Fibroblast of lung (primary cell): ENCODE results near the gene TOR1AIP2. TPM values are rescaled to one million over a fixed set of nuclear protein-coding genes. Genes with fewer than 3 reads are reported as not detected.

ENCODE experiments used
- DNase-seq, 2 donors: peaks; one replicate each; pipeline versions ENCODE4 v3.0.0 to v3.0.0-alpha.2; 2010; ENCODE audit warnings: low read depth in 2 of 2
- H2AFZ ChIP-seq: 2 replicates; pipeline ENCODE4 v1.5.1; 2012; ENCODE audit warnings: low read length, control low read depth, inconsistent platforms
- H3K27ac ChIP-seq: 2 replicates; pipeline ENCODE4 v1.5.1; 2011; ENCODE audit warnings: low read length, control low read depth; ENCODE audit not compliant: insufficient read depth
- H3K27me3 ChIP-seq: 2 replicates; pipeline ENCODE4 v1.5.1; 2011; ENCODE audit warnings: mild to moderate bottlenecking, low read length; ENCODE audit not compliant: control insufficient read depth, insufficient read depth
- H3K36me3 ChIP-seq: 2 replicates; pipeline ENCODE4 v1.5.1; 2011; ENCODE audit warnings: low read length; ENCODE audit not compliant: control insufficient read depth, insufficient read depth
- H3K4me1 ChIP-seq: 2 replicates; pipeline ENCODE4 v1.5.1; 2011; ENCODE audit warnings: low read length; ENCODE audit not compliant: control insufficient read depth, insufficient read depth; ENCODE audit errors: extremely low read depth
- H3K4me2 ChIP-seq: 2 replicates; pipeline ENCODE4 v1.5.1; 2011; ENCODE audit warnings: low read length, control low read depth; ENCODE audit not compliant: insufficient read depth; ENCODE audit errors: extremely low read depth
- H3K4me3 ChIP-seq, 4 experiments: fragments of 200-600 bp in 1 of 4; sonication (generic) in 1 of 4; replicated peaks in 1 of 4; 2 replicates each; pipeline ENCODE4 v1.5.1; 2011 to 2016; ENCODE audit warnings: low read length in 4 of 4, low read depth in 3 of 4, mild to moderate bottlenecking in 3 of 4, control low read depth in 2 of 4, inconsistent platforms in 1 of 4, mixed read lengths in 1 of 4; ENCODE audit not compliant: insufficient read depth in 1 of 4; ENCODE audit errors: control extremely low read depth in 1 of 4
- H3K79me2 ChIP-seq: 2 replicates; pipeline ENCODE4 v1.5.1; 2012; ENCODE audit warnings: mild to moderate bottlenecking, low read length, inconsistent platforms; ENCODE audit not compliant: control insufficient read depth, insufficient read depth
- H3K9ac ChIP-seq: 2 replicates; pipeline ENCODE4 v1.5.1; 2011; ENCODE audit warnings: mild to moderate bottlenecking, low read length, control low read depth; ENCODE audit not compliant: insufficient read depth
- H3K9me3 ChIP-seq: 2 replicates; pipeline ENCODE4 v1.5.1; 2012; ENCODE audit warnings: low read depth, low read length; ENCODE audit not compliant: control insufficient read depth, insufficient read depth
- H4K20me1 ChIP-seq: 2 replicates; pipeline ENCODE4 v1.5.1; 2011; ENCODE audit warnings: low read length; ENCODE audit not compliant: control insufficient read depth, insufficient read depth; ENCODE audit errors: extremely low read depth
- EZH2 ChIP-seq: IDR thresholded peaks from 2 replicates; pipeline ENCODE4 v1.5.1; 2012; ENCODE audit warnings: low read length, control low read depth, mild to moderate bottlenecking; ENCODE audit errors: missing control alignments
- polyA plus RNA-seq, 2 donors: library from polyadenylated mRNA; depleted of rRNA in 1 of 2; stranded (reverse) in 1 of 2; unstranded in 1 of 2; fragments of >200 nt; gene quantifications; 2 replicates each; pipeline ENCODE4 v1.2.1, GENCODE V29; 2011 to 2012; ENCODE audit warnings: missing spikeins in 1 of 2
- total RNA-seq: library from RNA; depleted of rRNA; stranded (reverse); fragments of >200 nt; gene quantifications from 2 replicates; pipeline ENCODE4 v1.2.1, GENCODE V29; 2014
- TF ChIP-seq, protein P1 (sequence below), 2 donors: IDR thresholded peaks in 1 of 2; conservative IDR thresholded peaks in 1 of 2; 1 replicate in 1 of 2; 2 replicates in 1 of 2; pipeline ENCODE4 v1.5.1; 2011 to 2012; ENCODE audit warnings: low read length in 2 of 2, control low read depth in 1 of 2, inconsistent platforms in 1 of 2, low read depth in 1 of 2, mild to moderate bottlenecking in 1 of 2

Gene TOR1AIP2
- total and polyA plus RNA-seq, 2 donors (not counting 1 experiment from before 2014, with no cell fraction given), result 78.9 to 81.9 TPM

DNA sequence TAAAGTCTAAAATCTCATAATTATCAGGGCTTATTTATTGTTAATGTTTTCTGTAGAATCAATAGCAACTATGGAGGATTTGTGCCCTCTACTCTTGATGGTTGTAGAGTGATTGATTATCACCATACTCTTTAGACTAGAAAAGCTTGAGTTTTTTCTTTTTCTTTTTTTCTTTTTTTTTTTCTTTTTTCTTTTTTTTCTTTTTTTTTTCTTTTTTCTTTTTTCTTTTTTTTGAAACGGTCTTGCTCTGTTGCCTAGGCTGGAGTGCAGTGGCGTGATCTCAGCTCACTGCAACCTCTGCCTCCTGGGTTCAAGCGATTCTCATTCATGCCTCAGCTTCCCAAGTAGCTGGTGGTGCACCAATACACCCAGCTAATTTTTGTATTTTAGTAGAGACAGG is 34.2 kb upstream of the TOR1AIP2 start:
- no peak for TF ChIP-seq EZH2
- TF ChIP-seq, protein P1, sequence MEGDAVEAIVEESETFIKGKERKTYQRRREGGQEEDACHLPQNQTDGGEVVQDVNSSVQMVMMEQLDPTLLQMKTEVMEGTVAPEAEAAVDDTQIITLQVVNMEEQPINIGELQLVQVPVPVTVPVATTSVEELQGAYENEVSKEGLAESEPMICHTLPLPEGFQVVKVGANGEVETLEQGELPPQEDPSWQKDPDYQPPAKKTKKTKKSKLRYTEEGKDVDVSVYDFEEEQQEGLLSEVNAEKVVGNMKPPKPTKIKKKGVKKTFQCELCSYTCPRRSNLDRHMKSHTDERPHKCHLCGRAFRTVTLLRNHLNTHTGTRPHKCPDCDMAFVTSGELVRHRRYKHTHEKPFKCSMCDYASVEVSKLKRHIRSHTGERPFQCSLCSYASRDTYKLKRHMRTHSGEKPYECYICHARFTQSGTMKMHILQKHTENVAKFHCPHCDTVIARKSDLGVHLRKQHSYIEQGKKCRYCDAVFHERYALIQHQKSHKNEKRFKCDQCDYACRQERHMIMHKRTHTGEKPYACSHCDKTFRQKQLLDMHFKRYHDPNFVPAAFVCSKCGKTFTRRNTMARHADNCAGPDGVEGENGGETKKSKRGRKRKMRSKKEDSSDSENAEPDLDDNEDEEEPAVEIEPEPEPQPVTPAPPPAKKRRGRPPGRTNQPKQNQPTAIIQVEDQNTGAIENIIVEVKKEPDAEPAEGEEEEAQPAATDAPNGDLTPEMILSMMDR (conservative IDR thresholded peaks at IDR 0.05 in 1 of 2, IDR thresholded peaks at IDR 0.05 in 1 of 2; ENCODE audit: low read depth in 1 of 2, low read length in 2 of 2), result no peak
- Histone ChIP-seq H3K4me1 (no peaks in the 10 kb centered on the region), H3K36me3 (no peaks in the 10 kb centered on the region), H3K27me3 (no peaks in the 10 kb centered on the region), H4K20me1 (no peaks in the 10 kb centered on the region), H3K4me3 (no peak overlapping the region), H3K79me2 (no peaks in the 10 kb centered on the region), H2AFZ (no peak overlapping the region), H3K27ac (no peak overlapping the region), H3K9me3 (no peaks in the 10 kb centered on the region), H3K9ac (no peak overlapping the region), H3K4me2 (no peak overlapping the region)
- DNase-seq, result no peak

DNA sequence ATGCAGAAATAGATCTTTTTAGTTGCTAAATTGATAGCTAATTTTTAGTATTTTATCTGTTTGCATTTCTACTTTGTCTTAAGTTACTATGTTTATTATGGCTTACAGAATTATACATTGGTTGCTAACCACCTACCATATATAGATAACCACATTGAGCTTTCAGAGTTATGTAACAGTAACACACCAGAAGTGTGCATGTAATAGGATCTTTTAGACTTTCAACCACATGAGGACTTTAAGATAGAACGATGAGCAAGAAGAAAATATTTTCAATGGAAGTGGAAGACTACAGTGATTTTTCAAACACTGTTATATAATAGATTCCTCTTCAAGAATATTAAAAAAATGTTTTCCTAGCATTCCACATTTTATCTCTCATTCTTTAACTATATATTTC is 33.3 kb upstream of the TOR1AIP2 start:
- H3K27me3 ChIP-seq, result no peaks in the 10 kb centered on the region
- H3K9ac ChIP-seq, result no peak overlapping the region
- no peak overlapping the region for H3K27ac ChIP-seq
- H3K79me2 ChIP-seq, result no peaks in the 10 kb centered on the region
- TF ChIP-seq, protein P1 (conservative IDR thresholded peaks at IDR 0.05 in 1 of 2, IDR thresholded peaks at IDR 0.05 in 1 of 2; ENCODE audit: low read depth in 1 of 2, low read length in 2 of 2), result no peak
- TF ChIP-seq EZH2, result no peak
- H3K9me3 ChIP-seq, result no peaks in the 10 kb centered on the region
- no peaks in the 10 kb centered on the region for H3K36me3 ChIP-seq
- H2AFZ ChIP-seq, result no peak overlapping the region
- H4K20me1 ChIP-seq, result no peaks in the 10 kb centered on the region
- no peaks in the 10 kb centered on the region for H3K4me1 ChIP-seq
- no peak overlapping the region for H3K4me3 ChIP-seq
- H3K4me2 ChIP-seq, result no peak overlapping the region
- DNase-seq, result no peak

DNA sequence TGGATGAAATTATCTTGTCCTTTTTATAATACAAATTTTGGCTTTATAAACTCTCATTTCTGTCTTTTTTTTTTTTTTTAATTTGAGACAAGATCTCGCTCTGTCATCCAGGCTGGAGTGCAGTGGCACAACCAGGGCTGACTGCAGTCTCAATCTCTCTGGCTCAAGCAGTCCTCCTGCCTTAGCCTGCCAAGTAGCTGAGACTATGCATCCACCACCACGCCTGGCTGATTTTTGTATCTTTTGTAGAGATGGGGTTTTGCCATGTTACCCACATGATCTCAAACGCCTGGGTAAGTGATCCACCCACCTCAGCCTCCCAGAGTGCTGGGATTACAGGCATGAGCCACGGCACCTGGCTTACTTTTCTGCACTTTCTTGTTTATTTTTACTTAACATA is 12.0 kb upstream of the TOR1AIP2 start:
- no peak overlapping the region for H3K4me3 ChIP-seq
- no peak overlapping the region for H3K9ac ChIP-seq
- peaks cover 1% of the 10 kb centered on the region for H3K36me3 ChIP-seq
- H2AFZ ChIP-seq, result no peak overlapping the region
- H3K4me2 ChIP-seq, result no peak overlapping the region
- no peaks in the 10 kb centered on the region for H3K9me3 ChIP-seq
- H4K20me1 ChIP-seq, result no peaks in the 10 kb centered on the region
- DNase-seq, result no peak
- no peaks in the 10 kb centered on the region for H3K4me1 ChIP-seq
- no peak for TF ChIP-seq EZH2
- TF ChIP-seq, protein P1 (conservative IDR thresholded peaks at IDR 0.05 in 1 of 2, IDR thresholded peaks at IDR 0.05 in 1 of 2; ENCODE audit: low read depth in 1 of 2, low read length in 2 of 2), result no peak
- no peak overlapping the region for H3K27ac ChIP-seq
- H3K79me2 ChIP-seq, result peaks cover 5% of the 10 kb centered on the region
- no peaks in the 10 kb centered on the region for H3K27me3 ChIP-seq
